Prostate gland (tissue), 2 donors: ENCODE data around the gene R3HDM2.

ENCODE experiments used
- POLR2A ChIP-seq: fragments of 450-650 bp; IDR thresholded peaks from one replicate; pipeline ENCODE4 v1.6.1; 2016; ENCODE audit warnings: antibody characterized with exemption, mild to moderate bottlenecking
- POLR2AphosphoS5 ChIP-seq: sonication (generic); formaldehyde crosslinking; IDR thresholded peaks from one replicate; pipeline ENCODE4 v1.6.1; 2017; ENCODE audit warnings: antibody characterized with exemption
- TF ChIP-seq, protein P1 (sequence below), 4 experiments: fragments of 200-600 bp in 2 of 4; fragments of 450-650 bp in 2 of 4; sonication (generic) in 2 of 4; IDR thresholded peaks; 1 replicate in 3 of 4; 2 replicates in 1 of 4; pipeline ENCODE4 v1.5.1; 2016 to 2019; ENCODE audit warnings: antibody characterized with exemption in 4 of 4, mild to moderate bottlenecking in 2 of 4, moderate library complexity in 2 of 4

DNA sequence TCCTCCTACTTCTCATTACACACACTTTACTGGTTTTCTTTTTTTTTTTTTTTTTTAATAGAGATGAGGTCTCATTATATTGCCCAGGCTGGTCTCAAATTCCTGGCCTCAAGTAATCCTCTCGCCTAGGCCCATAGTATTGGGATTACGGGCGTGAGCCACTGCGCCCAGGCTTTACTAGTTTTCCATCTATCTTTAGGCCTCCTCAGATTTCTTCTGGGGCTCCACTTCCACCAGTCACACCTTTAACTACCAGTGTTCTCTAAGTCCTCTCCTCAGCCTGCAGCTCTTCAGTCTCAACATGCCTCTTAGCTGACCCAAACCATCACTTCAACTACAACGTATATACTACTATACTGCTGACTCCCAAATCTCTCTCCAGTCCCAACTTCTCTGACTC is 10.4 kb downstream of the R3HDM2 start:
- TF ChIP-seq, protein P1, sequence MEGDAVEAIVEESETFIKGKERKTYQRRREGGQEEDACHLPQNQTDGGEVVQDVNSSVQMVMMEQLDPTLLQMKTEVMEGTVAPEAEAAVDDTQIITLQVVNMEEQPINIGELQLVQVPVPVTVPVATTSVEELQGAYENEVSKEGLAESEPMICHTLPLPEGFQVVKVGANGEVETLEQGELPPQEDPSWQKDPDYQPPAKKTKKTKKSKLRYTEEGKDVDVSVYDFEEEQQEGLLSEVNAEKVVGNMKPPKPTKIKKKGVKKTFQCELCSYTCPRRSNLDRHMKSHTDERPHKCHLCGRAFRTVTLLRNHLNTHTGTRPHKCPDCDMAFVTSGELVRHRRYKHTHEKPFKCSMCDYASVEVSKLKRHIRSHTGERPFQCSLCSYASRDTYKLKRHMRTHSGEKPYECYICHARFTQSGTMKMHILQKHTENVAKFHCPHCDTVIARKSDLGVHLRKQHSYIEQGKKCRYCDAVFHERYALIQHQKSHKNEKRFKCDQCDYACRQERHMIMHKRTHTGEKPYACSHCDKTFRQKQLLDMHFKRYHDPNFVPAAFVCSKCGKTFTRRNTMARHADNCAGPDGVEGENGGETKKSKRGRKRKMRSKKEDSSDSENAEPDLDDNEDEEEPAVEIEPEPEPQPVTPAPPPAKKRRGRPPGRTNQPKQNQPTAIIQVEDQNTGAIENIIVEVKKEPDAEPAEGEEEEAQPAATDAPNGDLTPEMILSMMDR (IDR thresholded peaks at IDR 0.05), result no peak
- TF ChIP-seq POLR2AphosphoS5 (no peak), POLR2A (no peak)
